ENCODE data around the gene CD58.

The CD58 gene

DNA sequence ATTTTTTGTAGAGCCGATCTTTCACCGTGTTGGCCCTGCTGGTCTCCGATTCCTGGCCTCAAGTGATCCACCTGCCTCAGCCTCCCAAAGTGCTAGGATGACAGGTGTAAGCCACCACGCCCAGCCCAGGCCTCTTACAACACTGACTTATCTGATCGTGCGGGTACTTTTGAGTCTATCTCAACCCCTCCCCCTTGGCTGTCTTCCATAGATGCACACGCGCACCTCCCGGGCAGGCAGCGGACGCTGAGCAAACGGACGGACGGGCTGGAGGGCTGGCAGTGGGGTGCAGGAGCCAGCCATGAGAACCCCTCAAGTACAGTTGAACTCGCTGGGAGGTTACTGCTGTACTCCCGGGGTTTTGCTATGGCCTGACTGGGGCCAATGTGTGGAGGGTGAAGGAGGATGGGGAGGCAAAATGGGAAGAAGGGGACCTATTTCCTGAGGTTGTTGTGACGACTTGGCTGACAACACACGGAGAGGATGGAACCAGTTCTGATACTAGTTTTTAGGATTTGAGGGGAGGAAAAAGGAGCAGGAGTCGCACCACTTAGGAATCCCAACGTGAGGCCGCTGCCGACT lies 959 bp downstream of the CD58 start:
- peak; percentile 26 to 54 (median 39) for DNase-seq

- peak; percentile 36 to 50 (median 44) for DNase-seq
Observed at GRCh38 chr1:116569381-116569670, 1.5 kb downstream of the CD58 start.

GRCh38 chr1:116568662-116569380 lies 2.0 kb downstream of the CD58 start:
- peak in 1 of 4 experiments; percentile 24 for DNase-seq

DNA sequence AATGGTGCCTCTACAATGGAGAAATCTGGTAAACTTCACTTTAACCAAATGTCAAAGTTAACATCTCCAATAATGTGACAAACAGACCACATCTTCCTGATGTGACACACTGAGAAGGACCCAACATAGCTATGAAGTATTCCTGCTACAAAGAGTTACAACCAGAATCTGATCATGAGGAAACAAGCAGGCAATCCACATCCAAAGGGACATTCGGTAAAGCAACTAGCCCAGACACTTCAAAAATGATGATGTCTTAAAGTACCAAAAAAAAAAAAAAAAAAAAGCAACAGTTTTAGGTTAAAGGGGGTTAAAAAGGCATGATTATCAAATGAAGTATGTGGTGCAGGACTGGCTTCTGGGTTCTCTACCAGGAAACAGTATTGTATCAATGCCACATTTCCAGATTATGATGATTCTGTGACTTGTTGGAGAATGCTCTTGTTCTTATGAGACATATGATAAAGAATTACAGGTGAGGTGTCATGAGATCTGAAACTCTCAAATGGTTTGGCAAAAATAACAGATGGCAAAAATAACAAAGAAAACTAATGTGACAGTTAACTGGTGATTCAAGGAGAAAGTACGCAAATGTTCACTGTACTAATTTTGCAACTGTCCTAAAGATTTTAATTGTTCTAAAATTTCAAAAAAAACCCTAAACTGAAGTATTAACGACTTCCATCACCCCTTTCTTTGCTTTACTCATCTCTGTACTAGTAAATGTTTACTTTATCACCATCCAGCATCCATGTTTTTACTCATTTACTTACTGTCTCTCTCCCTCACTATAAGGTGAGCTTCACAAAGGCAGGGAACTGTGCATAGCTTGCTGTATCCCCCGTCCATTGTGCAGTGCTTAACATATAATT lies 2.8 kb downstream of the CD58 start:
- DNase-seq: no peak

GRCh38 chr1:116565222-116565621 lies 5.6 kb downstream of the CD58 start:
- DNase-seq: no peak

DNA sequence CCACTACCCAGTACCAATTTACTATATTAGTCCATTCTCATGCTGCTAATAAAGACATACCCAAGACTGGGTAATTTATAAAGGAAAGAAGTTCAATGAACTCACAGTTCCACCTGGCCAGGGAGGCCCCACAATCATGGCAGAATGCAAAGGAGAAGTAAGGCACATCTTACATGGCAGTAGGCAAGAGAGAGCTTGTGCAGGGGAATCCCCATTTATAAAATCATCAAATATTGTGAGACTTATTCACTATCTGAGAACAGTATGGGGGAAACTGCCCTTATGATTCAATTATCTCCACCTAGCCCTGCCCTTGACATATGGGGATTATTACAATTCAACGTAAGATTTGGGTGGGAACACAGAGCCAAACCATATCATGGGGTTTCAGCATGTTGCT lies 6.4 kb downstream of the CD58 start:
- DNase-seq: no peak

GRCh38 chr1:116562465-116562864 lies 8.4 kb downstream of the CD58 start:
- peak; percentile 39 to 61 (median 52) for DNase-seq

DNA sequence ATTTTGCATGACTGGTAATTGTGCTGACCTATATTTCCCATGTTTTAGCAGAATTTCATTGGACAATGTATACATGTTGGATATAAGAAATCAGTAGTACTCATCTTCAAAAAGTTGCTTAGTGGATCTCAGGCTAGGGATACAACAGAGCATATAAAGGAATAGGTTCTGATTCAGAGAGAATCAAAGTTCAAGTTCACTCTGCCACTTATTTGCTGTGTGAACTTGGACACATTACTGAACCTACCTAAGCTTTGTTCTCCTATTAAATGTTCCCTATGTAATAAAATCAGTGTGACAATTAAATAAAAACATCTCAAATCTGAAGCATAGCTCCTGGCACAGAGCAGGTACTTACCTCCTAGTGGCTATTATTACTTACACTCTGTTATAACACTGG lies 9.3 kb downstream of the CD58 start:
- DNase-seq: no peak

DNA sequence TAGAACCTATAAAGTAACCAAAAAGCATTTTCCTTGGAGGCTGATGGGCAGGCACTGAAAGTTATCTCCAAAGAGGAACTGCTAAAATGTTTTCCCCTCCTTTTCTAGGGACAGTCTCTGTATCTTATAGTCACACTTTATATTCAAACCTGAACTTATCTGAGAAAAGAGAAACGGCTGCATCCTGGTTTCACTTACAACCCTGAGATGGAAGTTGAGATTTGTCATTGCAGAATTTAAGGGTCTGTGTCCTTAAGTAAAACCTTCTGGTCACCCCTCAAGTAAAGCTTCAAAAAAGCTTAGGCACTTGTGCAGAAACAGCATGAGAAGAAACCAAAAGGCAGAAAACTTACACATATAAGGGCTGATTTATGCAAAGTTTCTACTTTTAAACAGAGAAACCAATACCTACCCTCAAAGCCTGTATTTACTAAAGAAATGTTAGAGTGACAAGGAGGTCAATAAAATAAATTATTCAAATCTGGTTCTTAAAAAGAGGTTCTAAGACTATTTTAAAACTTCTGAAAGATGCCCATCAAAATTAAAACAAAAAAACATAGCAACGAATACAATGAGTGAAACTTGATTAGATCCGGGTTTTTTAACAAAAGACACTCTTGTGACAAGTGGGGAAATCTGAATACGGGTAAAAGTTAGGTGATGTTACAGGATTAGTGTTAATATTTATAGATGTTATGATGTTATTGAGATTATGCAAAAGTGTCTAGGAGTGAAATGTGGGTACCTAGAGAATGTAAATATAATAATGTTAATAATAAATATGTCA lies 9.9 kb downstream of the CD58 start:
- DNase-seq: peak in 1 of 4 experiments; percentile 40

- DNase-seq: no peak
Observed at GRCh38 chr1:116559304-116559761, 11.5 kb downstream of the CD58 start.

DNA sequence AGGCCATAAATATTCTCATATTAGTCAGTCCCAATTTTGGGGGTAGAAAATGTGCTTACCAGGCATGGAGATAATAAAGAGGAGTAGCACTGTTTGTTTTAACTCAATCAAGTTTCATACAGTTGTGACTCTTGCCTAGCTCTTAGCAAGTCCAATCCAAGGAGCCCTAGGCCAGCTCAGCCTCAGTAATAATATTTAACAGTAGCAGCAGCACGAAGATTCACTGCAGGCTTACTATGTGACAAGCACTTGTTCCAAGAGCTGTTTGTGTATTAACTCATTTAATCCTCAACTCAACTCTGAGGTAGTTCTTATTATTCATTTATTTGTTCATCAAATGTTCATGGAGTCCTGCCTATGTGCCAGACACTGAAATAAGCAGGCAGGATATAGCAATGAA lies 12.3 kb downstream of the CD58 start:
- no peak for DNase-seq

DNA sequence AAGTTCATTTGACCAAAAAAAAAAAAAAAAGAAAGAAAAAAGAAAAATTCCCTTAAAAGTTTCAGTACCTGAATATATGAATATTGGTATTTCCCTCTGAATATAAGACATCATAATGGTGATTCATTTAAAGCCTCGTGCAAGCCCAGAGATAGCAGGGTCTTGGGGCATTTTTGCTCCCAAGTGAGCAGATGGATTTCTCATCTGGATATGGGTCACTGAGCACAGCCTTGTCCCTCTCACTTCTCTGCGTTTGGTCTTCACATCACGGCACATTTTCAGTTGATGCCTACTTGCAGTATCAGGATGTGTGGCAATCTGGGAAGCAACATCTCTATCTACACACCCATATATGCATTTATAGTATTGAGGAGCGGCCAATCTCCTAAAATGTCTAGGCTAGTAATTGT lies 12.7 kb downstream of the CD58 start:
- peak in 1 of 4 experiments; percentile 26 for DNase-seq

DNA sequence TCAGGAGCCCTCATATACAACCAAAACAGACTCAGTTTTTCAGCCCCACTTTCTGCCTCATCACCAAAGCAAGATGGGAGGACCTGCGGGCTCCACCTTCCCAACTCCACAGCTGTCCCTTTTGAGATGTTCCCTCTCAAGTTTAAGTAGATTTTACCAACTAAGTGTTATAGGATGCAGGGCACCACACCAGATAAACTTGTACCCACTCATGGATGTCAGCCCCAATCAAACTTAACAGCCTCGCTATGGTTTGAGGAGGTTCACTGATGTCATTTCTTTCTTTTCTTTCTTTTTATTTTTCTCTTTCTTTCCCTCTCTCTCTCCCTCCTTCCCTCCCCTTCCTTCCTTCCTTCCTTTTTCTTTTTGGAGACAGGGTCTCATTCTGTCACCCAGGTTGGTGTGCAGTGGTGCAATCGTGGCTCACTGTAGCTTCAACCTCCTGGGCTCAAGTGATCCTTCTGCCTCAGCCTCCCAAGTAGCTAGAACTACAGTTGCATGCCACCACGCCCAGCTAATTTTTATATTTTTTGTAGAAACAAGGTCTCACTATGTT lies 13.4 kb downstream of the CD58 start:
- DNase-seq: no peak

GRCh38 chr1:116556289-116557006 lies 14.4 kb downstream of the CD58 start:
- peak; percentile 89 to 96 (median 91) for DNase-seq

- no peak for DNase-seq
Observed at GRCh38 chr1:116554924-116555323, 15.9 kb downstream of the CD58 start.

DNA sequence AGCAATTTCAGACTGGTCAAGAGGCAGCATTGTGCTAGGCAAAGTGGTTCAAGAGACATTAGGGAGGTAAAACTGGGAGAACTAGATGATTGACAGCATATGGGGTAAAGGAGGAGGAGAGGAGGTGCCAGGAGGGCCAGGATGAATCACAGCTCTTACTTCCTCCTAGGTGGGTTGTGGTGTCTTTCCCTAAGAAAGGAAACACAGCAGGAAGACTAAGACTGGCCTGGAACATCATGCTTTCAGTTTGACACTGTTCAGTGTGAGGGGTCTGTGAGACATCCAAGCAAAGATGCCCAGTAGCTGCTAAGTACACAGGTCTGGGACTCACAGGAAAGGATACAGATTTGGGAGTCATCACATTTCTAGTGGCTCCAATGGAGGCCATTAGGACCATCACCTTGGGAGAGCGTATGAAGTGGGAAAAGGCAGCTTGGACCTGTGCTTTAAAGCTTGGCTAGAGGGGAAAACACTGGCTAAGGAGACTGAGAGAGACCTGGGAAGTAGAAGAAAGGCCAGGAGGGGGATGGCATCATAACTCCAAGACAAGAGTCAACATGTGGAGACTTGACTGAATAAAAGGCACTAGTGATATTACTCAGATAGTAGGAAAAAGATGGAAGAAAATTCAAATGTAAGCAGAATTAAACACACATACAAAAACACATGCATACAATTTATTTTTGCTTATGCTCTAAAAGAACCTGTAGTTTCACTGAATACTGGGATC lies 17.3 kb downstream of the CD58 start:
- DNase-seq: peak in 3 of 4 experiments; percentile 28 to 39 (median 28)

GRCh38 chr1:116546354-116546977 lies 24.4 kb downstream of the CD58 start:
- no peak for DNase-seq

DNA sequence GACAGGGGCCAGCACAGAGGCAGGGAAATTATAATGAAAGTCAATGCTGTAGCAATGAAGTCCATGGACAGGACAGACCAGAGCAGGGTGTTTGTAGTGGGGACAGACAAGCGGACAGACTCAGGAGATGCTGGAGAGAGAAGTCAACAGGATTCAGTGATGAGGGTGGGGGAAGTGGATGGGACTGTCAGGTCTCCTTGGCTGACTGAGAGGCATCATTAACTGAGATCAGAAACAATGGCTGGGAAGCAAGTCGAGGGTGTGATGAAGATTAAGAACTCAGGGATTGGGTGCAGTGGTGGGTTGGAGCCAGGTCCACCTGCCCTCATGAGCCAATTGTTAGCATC lies 25.5 kb downstream of the CD58 start:
- DNase-seq: no peak

GRCh38 chr1:116544588-116545358 lies 26.1 kb downstream of the CD58 start:
- peak in 2 of 4 experiments; percentile 41 to 48 for DNase-seq

- peak in 3 of 4 experiments; percentile 24 to 70 (median 53) for DNase-seq
Observed at GRCh38 chr1:116540088-116540487, 30.7 kb downstream of the CD58 start.

Data from suppressor macrophage (primary cell).